ENCODE results near the gene CLDN18.

The CLDN18 gene

DNA sequence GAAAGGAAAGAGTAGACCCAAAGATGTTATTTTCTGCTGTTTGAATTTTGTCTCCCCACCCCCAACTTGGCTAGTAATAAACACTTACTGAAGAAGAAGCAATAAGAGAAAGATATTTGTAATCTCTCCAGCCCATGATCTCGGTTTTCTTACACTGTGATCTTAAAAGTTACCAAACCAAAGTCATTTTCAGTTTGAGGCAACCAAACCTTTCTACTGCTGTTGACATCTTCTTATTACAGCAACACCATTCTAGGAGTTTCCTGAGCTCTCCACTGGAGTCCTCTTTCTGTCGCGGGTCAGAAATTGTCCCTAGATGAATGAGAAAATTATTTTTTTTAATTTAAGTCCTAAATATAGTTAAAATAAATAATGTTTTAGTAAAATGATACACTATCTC lies 21.6 kb downstream of the CLDN18 start:
- TF ChIP-seq, protein P1, sequence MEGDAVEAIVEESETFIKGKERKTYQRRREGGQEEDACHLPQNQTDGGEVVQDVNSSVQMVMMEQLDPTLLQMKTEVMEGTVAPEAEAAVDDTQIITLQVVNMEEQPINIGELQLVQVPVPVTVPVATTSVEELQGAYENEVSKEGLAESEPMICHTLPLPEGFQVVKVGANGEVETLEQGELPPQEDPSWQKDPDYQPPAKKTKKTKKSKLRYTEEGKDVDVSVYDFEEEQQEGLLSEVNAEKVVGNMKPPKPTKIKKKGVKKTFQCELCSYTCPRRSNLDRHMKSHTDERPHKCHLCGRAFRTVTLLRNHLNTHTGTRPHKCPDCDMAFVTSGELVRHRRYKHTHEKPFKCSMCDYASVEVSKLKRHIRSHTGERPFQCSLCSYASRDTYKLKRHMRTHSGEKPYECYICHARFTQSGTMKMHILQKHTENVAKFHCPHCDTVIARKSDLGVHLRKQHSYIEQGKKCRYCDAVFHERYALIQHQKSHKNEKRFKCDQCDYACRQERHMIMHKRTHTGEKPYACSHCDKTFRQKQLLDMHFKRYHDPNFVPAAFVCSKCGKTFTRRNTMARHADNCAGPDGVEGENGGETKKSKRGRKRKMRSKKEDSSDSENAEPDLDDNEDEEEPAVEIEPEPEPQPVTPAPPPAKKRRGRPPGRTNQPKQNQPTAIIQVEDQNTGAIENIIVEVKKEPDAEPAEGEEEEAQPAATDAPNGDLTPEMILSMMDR (IDR thresholded peaks at IDR 0.05; ENCODE audit: low read length): no peak
- TF ChIP-seq EZH2 (IDR thresholded peaks at IDR 0.05; ENCODE audit: borderline replicate concordance, low read length): no peak
- no peak overlapping the region for H3K9ac ChIP-seq (ENCODE audit: low read length)
- H3K9me3 ChIP-seq (ENCODE audit: low read length): no peaks in the 10 kb centered on the region
- H3F3A ChIP-seq (ENCODE audit: insufficient read depth, low read length): no peaks in the 10 kb centered on the region
- H3K4me3 ChIP-seq (ENCODE audit: low read depth, low read length, poor library complexity, severe bottlenecking): no peak overlapping the region
- H3K4me1 ChIP-seq (ENCODE audit: insufficient read depth, low read length, severe bottlenecking): no peaks in the 10 kb centered on the region
- H3K27ac ChIP-seq (ENCODE audit: low read depth, low read length, poor library complexity, severe bottlenecking): no peak overlapping the region
- H3K27me3 ChIP-seq (ENCODE audit: insufficient read depth, low read length): no peaks in the 10 kb centered on the region
- H3K4me2 ChIP-seq (ENCODE audit: low read length): no peak overlapping the region
- no peaks in the 10 kb centered on the region for H3K79me2 ChIP-seq (ENCODE audit: insufficient read depth, low read length)
- H2AFZ ChIP-seq (ENCODE audit: low read length): no peak overlapping the region
- no peaks in the 10 kb centered on the region for H3K36me3 ChIP-seq (ENCODE audit: insufficient read depth, low read length)
- H4K20me1 ChIP-seq (ENCODE audit: insufficient read depth, low read length): no peaks in the 10 kb centered on the region
- no peaks in the 10 kb centered on the region for H3K9me2 ChIP-seq (ENCODE audit: low read depth, low read length)

DNA sequence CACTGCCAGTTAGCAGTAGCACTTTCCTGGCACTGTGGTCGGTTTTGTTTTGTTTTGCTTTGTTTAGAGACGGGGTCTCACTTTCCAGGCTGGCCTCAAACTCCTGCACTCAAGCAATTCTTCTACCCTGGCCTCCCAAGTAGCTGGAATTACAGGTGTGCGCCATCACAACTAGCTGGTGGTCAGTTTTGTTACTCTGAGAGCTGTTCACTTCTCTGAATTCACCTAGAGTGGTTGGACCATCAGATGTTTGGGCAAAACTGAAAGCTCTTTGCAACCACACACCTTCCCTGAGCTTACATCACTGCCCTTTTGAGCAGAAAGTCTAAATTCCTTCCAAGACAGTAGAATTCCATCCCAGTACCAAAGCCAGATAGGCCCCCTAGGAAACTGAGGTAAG lies 22.6 kb downstream of the CLDN18 start:
- H3K9ac ChIP-seq (ENCODE audit: low read length): no peak overlapping the region
- H3K36me3 ChIP-seq (ENCODE audit: insufficient read depth, low read length): no peaks in the 10 kb centered on the region
- H2AFZ ChIP-seq (ENCODE audit: low read length): no peak overlapping the region
- H3K4me3 ChIP-seq (ENCODE audit: low read depth, low read length, poor library complexity, severe bottlenecking): no peak overlapping the region
- no peaks in the 10 kb centered on the region for H3K9me2 ChIP-seq (ENCODE audit: low read depth, low read length)
- H3K27me3 ChIP-seq (ENCODE audit: insufficient read depth, low read length): no peaks in the 10 kb centered on the region
- H4K20me1 ChIP-seq (ENCODE audit: insufficient read depth, low read length): no peaks in the 10 kb centered on the region
- H3K4me1 ChIP-seq (ENCODE audit: insufficient read depth, low read length, severe bottlenecking): no peaks in the 10 kb centered on the region
- no peak overlapping the region for H3K4me2 ChIP-seq (ENCODE audit: low read length)
- no peaks in the 10 kb centered on the region for H3K9me3 ChIP-seq (ENCODE audit: low read length)
- TF ChIP-seq EZH2 (IDR thresholded peaks at IDR 0.05; ENCODE audit: borderline replicate concordance, low read length): no peak
- TF ChIP-seq, protein P1 (IDR thresholded peaks at IDR 0.05; ENCODE audit: low read length): no peak
- no peak overlapping the region for H3K27ac ChIP-seq (ENCODE audit: low read depth, low read length, poor library complexity, severe bottlenecking)
- H3F3A ChIP-seq (ENCODE audit: insufficient read depth, low read length): no peaks in the 10 kb centered on the region
- H3K79me2 ChIP-seq (ENCODE audit: insufficient read depth, low read length): no peaks in the 10 kb centered on the region

DNA sequence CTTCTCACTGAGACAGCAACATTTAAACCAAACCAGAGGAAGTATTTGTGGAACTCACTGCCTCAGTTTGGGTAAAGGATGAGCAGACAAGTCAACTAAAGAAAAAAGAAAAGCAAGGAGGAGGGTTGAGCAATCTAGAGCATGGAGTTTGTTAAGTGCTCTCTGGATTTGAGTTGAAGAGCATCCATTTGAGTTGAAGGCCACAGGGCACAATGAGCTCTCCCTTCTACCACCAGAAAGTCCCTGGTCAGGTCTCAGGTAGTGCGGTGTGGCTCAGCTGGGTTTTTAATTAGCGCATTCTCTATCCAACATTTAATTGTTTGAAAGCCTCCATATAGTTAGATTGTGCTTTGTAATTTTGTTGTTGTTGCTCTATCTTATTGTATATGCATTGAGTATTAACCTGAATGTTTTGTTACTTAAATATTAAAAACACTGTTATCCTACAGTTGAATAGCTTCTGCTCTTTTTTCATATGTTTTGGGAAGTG lies 23.3 kb downstream of the CLDN18 start:
- H3K79me2 ChIP-seq (ENCODE audit: insufficient read depth, low read length): no peaks in the 10 kb centered on the region
- no peak overlapping the region for H3K27ac ChIP-seq (ENCODE audit: low read depth, low read length, poor library complexity, severe bottlenecking)
- H3K9ac ChIP-seq (ENCODE audit: low read length): no peak overlapping the region
- H3K4me2 ChIP-seq (ENCODE audit: low read length): no peak overlapping the region
- H3F3A ChIP-seq (ENCODE audit: insufficient read depth, low read length): no peaks in the 10 kb centered on the region
- H3K4me1 ChIP-seq (ENCODE audit: insufficient read depth, low read length, severe bottlenecking): no peaks in the 10 kb centered on the region
- TF ChIP-seq EZH2 (IDR thresholded peaks at IDR 0.05; ENCODE audit: borderline replicate concordance, low read length): no peak
- TF ChIP-seq, protein P1 (IDR thresholded peaks at IDR 0.05; ENCODE audit: low read length): no peak
- no peak overlapping the region for H3K4me3 ChIP-seq (ENCODE audit: low read depth, low read length, poor library complexity, severe bottlenecking)
- no peaks in the 10 kb centered on the region for H3K36me3 ChIP-seq (ENCODE audit: insufficient read depth, low read length)
- H2AFZ ChIP-seq (ENCODE audit: low read length): no peak overlapping the region
- no peaks in the 10 kb centered on the region for H3K27me3 ChIP-seq (ENCODE audit: insufficient read depth, low read length)
- H3K9me2 ChIP-seq (ENCODE audit: low read depth, low read length): no peaks in the 10 kb centered on the region
- H3K9me3 ChIP-seq (ENCODE audit: low read length): no peaks in the 10 kb centered on the region
- H4K20me1 ChIP-seq (ENCODE audit: insufficient read depth, low read length): no peaks in the 10 kb centered on the region
